ENCODE measurements around the gene BMP8A. TPM values are rescaled to one million over a fixed set of nuclear protein-coding genes. Genes with fewer than 3 reads are reported as not detected.

Gene BMP8A, protein sequence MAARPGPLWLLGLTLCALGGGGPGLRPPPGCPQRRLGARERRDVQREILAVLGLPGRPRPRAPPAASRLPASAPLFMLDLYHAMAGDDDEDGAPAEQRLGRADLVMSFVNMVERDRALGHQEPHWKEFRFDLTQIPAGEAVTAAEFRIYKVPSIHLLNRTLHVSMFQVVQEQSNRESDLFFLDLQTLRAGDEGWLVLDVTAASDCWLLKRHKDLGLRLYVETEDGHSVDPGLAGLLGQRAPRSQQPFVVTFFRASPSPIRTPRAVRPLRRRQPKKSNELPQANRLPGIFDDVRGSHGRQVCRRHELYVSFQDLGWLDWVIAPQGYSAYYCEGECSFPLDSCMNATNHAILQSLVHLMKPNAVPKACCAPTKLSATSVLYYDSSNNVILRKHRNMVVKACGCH
- total RNA-seq, result not detected

GRCh38 chr1:39491146-39491921 lies at the start of gene BMP8A:
BMP8A (plus strand) TSS chr1:39491636; CDS start chr1:39491992, 356 bp downstream.

Other genes with a start within 250 kb of the BMP8A start
- 127 TPM for gene PABPC4, start 85.2 kb downstream of the BMP8A start, total RNA-seq
- 16.3 TPM for gene HEYL, start 148.0 kb downstream of the BMP8A start, total RNA-seq
- 2.8 TPM for gene NT5C1A, start 180.5 kb downstream of the BMP8A start, total RNA-seq
- 5.7 TPM for gene HPCAL4, start 199.8 kb downstream of the BMP8A start, total RNA-seq
- gene PPIE, start 247.2 kb downstream of the BMP8A start, total RNA-seq, result 33.5 TPM

Measured in camera-type eye (tissue), 1 donor.